K562 (cell line): Measurements from ENCODE around the gene UFSP2. TPM values are rescaled to one million over a fixed set of nuclear protein-coding genes. Genes with fewer than 3 reads are reported as not detected.

ENCODE experiments used
- ATAC-seq: fragments of 200-7000 bp; cut with Tn5 transposase; 3 replicates; pipeline ENCODE4 v1.9.1; 2020; ENCODE audit warnings: moderate library complexity
- BruUV-seq: library from RNA; stranded (reverse); fragments of 400-500 nt; replicated peaks from 2 replicates; lab custom pipeline; 2021; lab: Mats Ljungman, UMichigan
- CTCF ChIA-PET: fragments of 300-600 bp; formaldehyde crosslinking; extraction: SDS; loops from one replicate; lab custom pipeline; 2021; ENCODE audit warnings: low intra/inter-chr PET ratio; lab: Yijun Ruan, JAX
- POLR2A ChIA-PET: fragments of 300-600, 350-650 bp; sonication (Branson Sonifier 250); formaldehyde crosslinking; extraction: SDS; loops from one replicate; lab custom pipeline; 2021; ENCODE audit warnings: antibody characterized with exemption, inconsistent platforms; lab: Yijun Ruan, JAX
- DNase-seq, 4 experiments: peaks; one replicate each; pipeline versions ENCODE4 v3.0.0 to v3.0.0-alpha.2; 2011 to 2018; ENCODE audit warnings: low spot score in 3 of 4, mixed read lengths in 3 of 4; ENCODE audit errors: extremely low read depth in 1 of 4
- FAIRE-seq: peaks from 2 replicates; lab custom pipeline; 2011; peaks lifted over from hg19 to GRCh38; lab: Jason Lieb, UNC
- H2AFZ ChIP-seq: 2 replicates; pipeline ENCODE4 v1.6.0; 2011; ENCODE audit warnings: low read depth, low read length, control low read depth, inconsistent platforms
- H3K27ac ChIP-seq: fragments of 200-600 bp; 3 replicates; pipeline ENCODE4 v1.8.0; 2011; ENCODE audit warnings: low read depth, mild to moderate bottlenecking, control low read depth, inconsistent platforms, low read length, moderate library complexity, mixed read lengths; ENCODE audit errors: extremely low read depth
- H3K27me3 ChIP-seq, 2 experiments: fragments of 300-600 bp in 1 of 2; 2 replicates in 1 of 2; 3 replicates in 1 of 2; pipeline versions ENCODE4 v1.6.0 to v1.8.0; 2011; ENCODE audit warnings: inconsistent platforms in 2 of 2, low read length in 2 of 2, mild to moderate bottlenecking in 1 of 2, mixed read lengths in 1 of 2, moderate library complexity in 1 of 2; ENCODE audit not compliant: control insufficient read depth in 2 of 2, insufficient read depth in 2 of 2
- H3K36me3 ChIP-seq: fragments of 300-600 bp; 3 replicates; pipeline ENCODE4 v1.8.0; 2011; ENCODE audit warnings: mild to moderate bottlenecking, low read length, inconsistent platforms; ENCODE audit not compliant: control insufficient read depth, insufficient read depth
- H3K4me1 ChIP-seq, 2 experiments: fragments of 200-600 bp in 1 of 2; replicated peaks in 1 of 2; 2 replicates in 1 of 2; 3 replicates in 1 of 2; pipeline versions ENCODE4 v1.5.1 to v1.8.0; 2011; ENCODE audit warnings: inconsistent platforms in 2 of 2, low read length in 2 of 2, mild to moderate bottlenecking in 1 of 2, mixed read lengths in 1 of 2, moderate library complexity in 1 of 2; ENCODE audit not compliant: control insufficient read depth in 2 of 2, insufficient read depth in 2 of 2
- H3K4me2 ChIP-seq: 2 replicates; pipeline ENCODE4 v1.6.1; 2011; ENCODE audit warnings: low read length, control low read depth, inconsistent platforms, mixed read lengths; ENCODE audit not compliant: insufficient read depth
- H3K4me3 ChIP-seq: fragments of 200-600 bp; sonication (generic), shearing (Covaris generic); 2 replicates; pipeline ENCODE4 v1.5.1; 2016; ENCODE audit warnings: control low read depth, inconsistent platforms
- H3K79me2 ChIP-seq: fragments of 200-600 bp; 3 replicates; pipeline ENCODE4 v1.8.0; 2011; ENCODE audit warnings: low read length, inconsistent platforms; ENCODE audit not compliant: control insufficient read depth, insufficient read depth
- H3K9ac ChIP-seq, 2 experiments: 2 replicates each; pipeline versions ENCODE4 v1.6.0 to v1.6.1; 2011; ENCODE audit warnings: low read depth in 2 of 2, low read length in 2 of 2, control low read depth in 1 of 2, inconsistent platforms in 1 of 2, mild to moderate bottlenecking in 1 of 2, mixed read lengths in 1 of 2; ENCODE audit not compliant: insufficient read depth in 1 of 2
- H3K9me1 ChIP-seq: one replicate; pipeline ENCODE4 v1.6.0; 2011; ENCODE audit warnings: inconsistent platforms, mild to moderate bottlenecking, low read length, moderate library complexity; ENCODE audit not compliant: control insufficient read depth, insufficient read depth
- H3K9me3 ChIP-seq: replicated peaks from 2 replicates; pipeline ENCODE4 v1.5.1; 2011; ENCODE audit warnings: low read depth, low read length, inconsistent platforms; ENCODE audit not compliant: control insufficient read depth, insufficient read depth
- H4K20me1 ChIP-seq: replicated peaks from 2 replicates; pipeline ENCODE4 v1.6.1; 2011; ENCODE audit warnings: low read length, inconsistent platforms, mixed read lengths; ENCODE audit not compliant: control insufficient read depth, insufficient read depth
- CBX8 ChIP-seq: fragments of 200-600 bp; sonication (generic); IDR thresholded peaks from 2 replicates; pipeline ENCODE4 v1.6.1; 2012; ENCODE audit warnings: borderline replicate concordance, mixed run types, low read depth, mild to moderate bottlenecking, moderate library complexity, mixed read lengths, low read length, control low read depth, inconsistent platforms; ENCODE audit not compliant: poor library complexity, severe bottlenecking; ENCODE audit errors: extremely low read depth
- CHAMP1 ChIP-seq: fragments of 450-650 bp; IDR thresholded peaks from 2 replicates; pipeline ENCODE4 v1.6.1; 2016; ENCODE audit warnings: mild to moderate bottlenecking
- E2F3 ChIP-seq: fragments of 250-450 bp; sonication (Bioruptor Pico); IDR thresholded peaks from 2 replicates; pipeline ENCODE4 v1.4.0; 2020; ENCODE audit warnings: mild to moderate bottlenecking
- GABPB1 ChIP-seq: sonication (generic); formaldehyde crosslinking; IDR thresholded peaks from 2 replicates; pipeline ENCODE4 v1.8.0; 2022; ENCODE audit warnings: mild to moderate bottlenecking, missing genetic modification reagents
- NCOA1 ChIP-seq: fragments of 450-650 bp; IDR thresholded peaks from 2 replicates; pipeline ENCODE4 v1.6.1; 2016; ENCODE audit warnings: low read depth
- PHB ChIP-seq: fragments of 250-450 bp; sonication (Bioruptor Pico); IDR thresholded peaks from 2 replicates; pipeline ENCODE4 v1.5.0; 2021
- SIX5 ChIP-seq, 2 experiments: IDR thresholded peaks; 2 replicates each; pipeline ENCODE4 v1.6.1; 2011; ENCODE audit warnings: low read length in 2 of 2, borderline replicate concordance in 1 of 2, low read depth in 1 of 2, mild to moderate bottlenecking in 1 of 2, moderate library complexity in 1 of 2; ENCODE audit not compliant: insufficient read depth in 1 of 2
- ZFP91 ChIP-seq: sonication (generic); formaldehyde crosslinking; IDR thresholded peaks from 2 replicates; pipeline ENCODE4 v1.8.0; 2022; ENCODE audit warnings: mild to moderate bottlenecking, missing genetic modification reagents
- ZNF830 ChIP-seq: fragments of 250-450 bp; sonication (Bioruptor Pico); IDR thresholded peaks from 2 replicates; pipeline ENCODE4 v1.5.0; 2021; ENCODE audit warnings: mild to moderate bottlenecking
- WGBS: fragments of 100-300 bp; shearing (Covaris generic); methylation state at CpG from one replicate; pipeline ENCODE4 v1.1.6; 2016; ENCODE audit warnings: low coverage, mixed read lengths; ENCODE audit not compliant: insufficient coverage; ENCODE audit errors: missing lambda C conversion rate; 5-methylcytosine and 5-hydroxymethylcytosine counted together
- in situ Hi-C: fragments of 300-500 bp; cut with MboI; formaldehyde crosslinking; loops from 4 replicates; pipeline ENCODE4 v1.15.0; 2018; ENCODE audit warnings: inconsistent platforms, mixed read lengths
- intact Hi-C: fragments of 100-400 bp; cut with micrococcal nuclease; formaldehyde crosslinking; loops from 2 replicates; pipeline ENCODE4 v1.14.2; 2022
- polyA plus RNA-seq, 8 experiments: library from polyadenylated mRNA; depleted of rRNA in 4 of 8; stranded (reverse) in 5 of 8; unstranded in 3 of 8; fragments of >200 nt; fragmentation: Nextera tagmentation in 2 of 8; fragmentation: Illumina TruSeq in 1 of 8; extraction: Ambion mirVana in 2 of 8; extraction: Trizol in 1 of 8; gene quantifications; 2 replicates each; pipeline versions ENCODE4 v1.2.1 to v1.2.3, GENCODE V29; 2011 to 2014; ENCODE audit warnings: inconsistent platforms in 1 of 8, missing spikeins in 1 of 8
- total RNA-seq, 7 experiments: library from RNA; depleted of rRNA in 6 of 7; stranded (reverse); fragments of >200 nt in 6 of 7; fragmentation: Illumina TruSeq in 2 of 7; extraction: Trizol in 2 of 7; gene quantifications; 2 replicates each; pipeline versions ENCODE4 v1.2.1 to v1.2.3, GENCODE V29; 2011 to 2021; ENCODE audit warnings: low replicate concordance in 1 of 7
- TF ChIP-seq, protein P1 (sequence below), 2 experiments: IDR thresholded peaks; 2 replicates each; pipeline ENCODE4 v1.6.1; 2011; ENCODE audit warnings: borderline replicate concordance in 1 of 2, control low read depth in 1 of 2, low read depth in 1 of 2, low read length in 1 of 2, mild to moderate bottlenecking in 1 of 2, mixed read lengths in 1 of 2, moderate library complexity in 1 of 2; ENCODE audit not compliant: insufficient read depth in 1 of 2, insufficient read length in 1 of 2, poor library complexity in 1 of 2, severe bottlenecking in 1 of 2; ENCODE audit errors: extremely low read depth in 1 of 2
- TF ChIP-seq, protein P2 (sequence below): sonication (generic); formaldehyde crosslinking; IDR thresholded peaks from 2 replicates; pipeline ENCODE4 v1.8.0; 2022; ENCODE audit warnings: mild to moderate bottlenecking, missing genetic modification reagents
- TF ChIP-seq, protein P3 (sequence below): sonication (generic); formaldehyde crosslinking; IDR thresholded peaks from 2 replicates; pipeline ENCODE4 v1.8.0; 2023; ENCODE audit warnings: mild to moderate bottlenecking, missing genetic modification reagents

UFSP2 gene
- total and polyA plus RNA-seq, 9 of the 15 experiments (the other 6 are each of a cell fraction or from before 2014, with no cell fraction given) = 20.1 to 55.8 (median 26.6) TPM

DNA sequence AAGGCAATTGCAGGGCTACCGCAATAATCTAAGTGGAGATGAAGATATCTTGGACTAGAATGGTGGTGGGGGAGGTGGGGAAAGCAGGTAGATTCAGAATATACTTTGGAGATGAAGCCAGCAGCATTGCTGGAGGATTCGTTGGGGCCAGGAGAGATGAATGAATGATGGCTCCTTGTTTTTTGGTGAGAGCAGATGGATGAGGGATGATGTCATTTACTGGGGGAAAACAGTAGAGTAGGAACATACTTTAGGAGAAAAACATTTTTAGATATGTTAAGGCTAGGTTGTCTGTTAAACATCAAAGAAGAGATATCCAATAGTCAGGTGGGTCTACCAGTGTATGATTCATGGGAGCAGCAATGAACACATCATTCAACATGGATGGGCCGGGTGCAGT, 39.9 kb upstream of the UFSP2 start:
- DNase-seq = no peak
- no peak overlapping the region for H3K4me2 ChIP-seq
- H2AFZ ChIP-seq = no peak overlapping the region
- no peaks in the 10 kb centered on the region for H3K9me1 ChIP-seq
- H3K79me2 ChIP-seq = no peaks in the 10 kb centered on the region
- no peaks in the 10 kb centered on the region for H3K36me3 ChIP-seq
- peaks cover 2% of the 10 kb centered on the region; the same call in 1 of the 2 replicates for H3K9me3 ChIP-seq
- peaks cover 3 to 4% of the 10 kb centered on the region in 2 experiments for H3K4me1 ChIP-seq
- no peak overlapping the region for H3K27ac ChIP-seq
- no peaks in the 10 kb centered on the region for H4K20me1 ChIP-seq
- no peak for ATAC-seq
- no peak overlapping the region for H3K4me3 ChIP-seq
- no TSS peak for BruUV-seq
- intact Hi-C loops (no loop called here), in situ Hi-C loops (no loop called here)
- H3K27me3 ChIP-seq = peaks cover 50 to 60% of the 10 kb centered on the region in 2 experiments
- WGBS = 4% methylated on average over 3 of the region's 3 CpGs
- POLR2A ChIA-PET = no interaction called here
- CTCF ChIA-PET = no interaction called here
- FAIRE-seq = no peak
- no peak overlapping the region for H3K9ac ChIP-seq
- TF ChIP-seq E2F3 (CRISPR knock-in tag) = no peak
- TF ChIP-seq, protein P1, sequence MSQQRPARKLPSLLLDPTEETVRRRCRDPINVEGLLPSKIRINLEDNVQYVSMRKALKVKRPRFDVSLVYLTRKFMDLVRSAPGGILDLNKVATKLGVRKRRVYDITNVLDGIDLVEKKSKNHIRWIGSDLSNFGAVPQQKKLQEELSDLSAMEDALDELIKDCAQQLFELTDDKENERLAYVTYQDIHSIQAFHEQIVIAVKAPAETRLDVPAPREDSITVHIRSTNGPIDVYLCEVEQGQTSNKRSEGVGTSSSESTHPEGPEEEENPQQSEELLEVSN (IDR thresholded peaks at IDR 0.05; ENCODE audit: borderline replicate concordance in 1 of 2, extremely low read depth in 1 of 2, insufficient read depth in 1 of 2, insufficient read length in 1 of 2, low read depth in 1 of 2, low read length in 1 of 2, poor library complexity in 1 of 2, severe bottlenecking in 1 of 2) = no peak
- no peak for TF ChIP-seq SIX5 (IDR thresholded peaks at IDR 0.05; ENCODE audit: borderline replicate concordance in 1 of 2, insufficient read depth in 1 of 2, low read depth in 1 of 2, low read length in 2 of 2)
- no peak for TF ChIP-seq CBX8
- no peak for TF ChIP-seq ZFP91 (CRISPR knock-in tag)
- no peak for TF ChIP-seq NCOA1
- no peak for TF ChIP-seq CHAMP1
- no peak for TF ChIP-seq ZNF830
- TF ChIP-seq, protein P2, sequence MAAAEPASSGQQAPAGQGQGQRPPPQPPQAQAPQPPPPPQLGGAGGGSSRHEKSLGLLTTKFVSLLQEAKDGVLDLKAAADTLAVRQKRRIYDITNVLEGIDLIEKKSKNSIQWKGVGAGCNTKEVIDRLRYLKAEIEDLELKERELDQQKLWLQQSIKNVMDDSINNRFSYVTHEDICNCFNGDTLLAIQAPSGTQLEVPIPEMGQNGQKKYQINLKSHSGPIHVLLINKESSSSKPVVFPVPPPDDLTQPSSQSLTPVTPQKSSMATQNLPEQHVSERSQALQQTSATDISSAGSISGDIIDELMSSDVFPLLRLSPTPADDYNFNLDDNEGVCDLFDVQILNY (CRISPR knock-in tag) = no peak
- TF ChIP-seq, protein P3, sequence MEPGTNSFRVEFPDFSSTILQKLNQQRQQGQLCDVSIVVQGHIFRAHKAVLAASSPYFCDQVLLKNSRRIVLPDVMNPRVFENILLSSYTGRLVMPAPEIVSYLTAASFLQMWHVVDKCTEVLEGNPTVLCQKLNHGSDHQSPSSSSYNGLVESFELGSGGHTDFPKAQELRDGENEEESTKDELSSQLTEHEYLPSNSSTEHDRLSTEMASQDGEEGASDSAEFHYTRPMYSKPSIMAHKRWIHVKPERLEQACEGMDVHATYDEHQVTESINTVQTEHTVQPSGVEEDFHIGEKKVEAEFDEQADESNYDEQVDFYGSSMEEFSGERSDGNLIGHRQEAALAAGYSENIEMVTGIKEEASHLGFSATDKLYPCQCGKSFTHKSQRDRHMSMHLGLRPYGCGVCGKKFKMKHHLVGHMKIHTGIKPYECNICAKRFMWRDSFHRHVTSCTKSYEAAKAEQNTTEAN (CRISPR knock-in tag) = no peak
- TF ChIP-seq PHB (CRISPR knock-in tag) = no peak
- no peak for TF ChIP-seq GABPB1
